ENCODE data around the gene IMPDH2.
A peak's percentile ranks its signal among the peaks of the same experiment; 100 is the strongest.

IMPDH2 gene

GRCh38 chr3:49019941-49020329 is 9.3 kb downstream of the IMPDH2 start:
- peaks cover 21% of the 10 kb centered on the region for H3K4me1 ChIP-seq (ENCODE audit: low read depth, poor library complexity, severe bottlenecking)
- no peak overlapping the region for H3K4me3 ChIP-seq (IDR thresholded peaks at IDR 0.05; ENCODE audit: insufficient read depth, low read depth, low read length)
- no peaks in the 10 kb centered on the region for H4K20me1 ChIP-seq (ENCODE audit: insufficient read depth)
- H3K27me3 ChIP-seq (ENCODE audit: insufficient read depth, low read depth) = no peaks in the 10 kb centered on the region
- peaks cover 32% of the 10 kb centered on the region; the same call in 1 of the 2 replicates for H3K79me2 ChIP-seq (ENCODE audit: insufficient read depth, low read depth)
- TF ChIP-seq CTCF (conservative IDR thresholded peaks at IDR 0.05; ENCODE audit: low read depth, low read length) = no peak
- peak overlapping the region; percentile 76 for H3K4me2 ChIP-seq
- H3K36me3 ChIP-seq (ENCODE audit: insufficient read depth) = no peaks in the 10 kb centered on the region
- H3K27ac ChIP-seq = peak overlapping the region; percentile 94; the same call in 1 of the 2 replicates
- H3K9ac ChIP-seq = peak overlapping the region; percentile 93; the same call in 1 of the 2 replicates
- no peak overlapping the region for H2AFZ ChIP-seq (ENCODE audit: low read depth)

DNA sequence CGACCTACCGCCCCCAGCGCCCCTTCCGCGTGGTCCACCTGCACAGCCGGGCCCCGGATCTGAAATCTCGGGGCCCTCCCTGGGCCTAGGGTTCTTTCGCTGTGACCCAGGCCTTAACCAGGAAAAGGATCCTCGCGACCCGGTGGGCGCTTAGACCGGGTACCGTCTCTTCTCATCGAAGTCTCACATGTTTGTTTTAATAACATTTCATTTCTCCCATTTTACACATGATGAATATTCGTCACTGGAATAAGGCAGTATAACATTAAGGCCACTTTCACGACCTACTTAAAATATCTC is 10.5 kb downstream of the IMPDH2 start:
- Histone ChIP-seq H3K4me3 (IDR thresholded peaks at IDR 0.05; ENCODE audit: insufficient read depth, low read depth, low read length) (no peak overlapping the region), H3K27me3 (ENCODE audit: insufficient read depth, low read depth) (no peaks in the 10 kb centered on the region), H3K9ac (peak overlapping the region; percentile 37; the same call in 1 of the 2 replicates), H2AFZ (ENCODE audit: low read depth) (peak overlapping the region; percentile 30; the same call in 1 of the 2 replicates), H3K27ac (peak overlapping the region; percentile 9; the same call in 1 of the 2 replicates), H3K36me3 (ENCODE audit: insufficient read depth) (no peaks in the 10 kb centered on the region), H3K79me2 (ENCODE audit: insufficient read depth, low read depth) (peaks cover 21% of the 10 kb centered on the region; the same call in 1 of the 2 replicates), H3K4me2 (peak overlapping the region; percentile 76; the same call in 1 of the 2 replicates), H3K4me1 (ENCODE audit: low read depth, poor library complexity, severe bottlenecking) (peaks cover 18% of the 10 kb centered on the region), H4K20me1 (ENCODE audit: insufficient read depth) (no peaks in the 10 kb centered on the region)
- TF ChIP-seq CTCF (conservative IDR thresholded peaks at IDR 0.05; ENCODE audit: low read depth, low read length) = no peak

GRCh38 chr3:49017971-49018706 is 11.1 kb downstream of the IMPDH2 start, which contains the start of gene DALRD3:
TSS of gene DALRD3 (minus strand) at chr3:49018580. CDS start at chr3:49018564, 16 bp downstream.
- Histone ChIP-seq H3K9ac (peak within 1 kb of the TSS; percentile 37; the same call in 1 of the 2 replicates), H3K27me3 (ENCODE audit: insufficient read depth, low read depth) (no peaks in the 10 kb centered on the region), H3K79me2 (ENCODE audit: insufficient read depth, low read depth) (peaks cover 17% of the 10 kb centered on the region; the same call in 1 of the 2 replicates), H3K4me2 (peak within 1 kb of the TSS; percentile 76), H3K4me1 (ENCODE audit: low read depth, poor library complexity, severe bottlenecking) (peaks cover 15% of the 10 kb centered on the region), H3K36me3 (ENCODE audit: insufficient read depth) (no peaks in the 10 kb centered on the region), H2AFZ (ENCODE audit: low read depth) (peak within 1 kb of the TSS; percentile 30; the same call in 1 of the 2 replicates), H3K27ac (peak within 1 kb of the TSS; percentile 9; the same call in 1 of the 2 replicates), H3K4me3 (IDR thresholded peaks at IDR 0.05; ENCODE audit: insufficient read depth, low read depth, low read length) (no peak within 1 kb of the TSS), H4K20me1 (ENCODE audit: insufficient read depth) (no peaks in the 10 kb centered on the region)
- TF ChIP-seq CTCF (conservative IDR thresholded peaks at IDR 0.05; ENCODE audit: low read depth, low read length) = no peak

- TF ChIP-seq CTCF (conservative IDR thresholded peaks at IDR 0.05; ENCODE audit: low read depth, low read length) = no peak
- Histone ChIP-seq H3K9ac (no peak overlapping the region; the same call in 1 of the 2 replicates), H3K79me2 (ENCODE audit: insufficient read depth, low read depth) (peaks cover 10% of the 10 kb centered on the region; the same call in 1 of the 2 replicates), H3K27me3 (ENCODE audit: insufficient read depth, low read depth) (no peaks in the 10 kb centered on the region), H2AFZ (ENCODE audit: low read depth) (peak overlapping the region; percentile 30; the same call in 1 of the 2 replicates), H4K20me1 (ENCODE audit: insufficient read depth) (no peaks in the 10 kb centered on the region), H3K4me3 (IDR thresholded peaks at IDR 0.05; ENCODE audit: insufficient read depth, low read depth, low read length) (no peak overlapping the region), H3K27ac (no peak overlapping the region), H3K36me3 (ENCODE audit: insufficient read depth) (no peaks in the 10 kb centered on the region), H3K4me1 (ENCODE audit: low read depth, poor library complexity, severe bottlenecking) (peaks cover 13% of the 10 kb centered on the region), H3K4me2 (peak overlapping the region; percentile 53)
Observed at GRCh38 chr3:49017229-49017970, 11.8 kb downstream of the IMPDH2 start.

Measured in KMS-11 (cell line).